OCI-LY1 (cell line): ENCODE data around the gene KRT4.

ENCODE experiments used
- EZH2 ChIP-seq: fragments of 200-600 bp; sonication (generic), shearing (Covaris generic); IDR thresholded peaks from 2 replicates; pipeline ENCODE4 v1.8.0; 2017; ENCODE audit warnings: borderline replicate concordance, mixed run types, mild to moderate bottlenecking, antibody characterized with exemption, low read length, moderate library complexity, mixed read lengths
- TF ChIP-seq, protein P1 (sequence below): fragments of 200-600 bp; sonication (generic), shearing (Covaris generic); IDR thresholded peaks from 2 replicates; pipeline ENCODE4 v1.5.1; 2017; ENCODE audit warnings: mild to moderate bottlenecking, antibody characterized with exemption, low read length, moderate library complexity, mixed read lengths

DNA sequence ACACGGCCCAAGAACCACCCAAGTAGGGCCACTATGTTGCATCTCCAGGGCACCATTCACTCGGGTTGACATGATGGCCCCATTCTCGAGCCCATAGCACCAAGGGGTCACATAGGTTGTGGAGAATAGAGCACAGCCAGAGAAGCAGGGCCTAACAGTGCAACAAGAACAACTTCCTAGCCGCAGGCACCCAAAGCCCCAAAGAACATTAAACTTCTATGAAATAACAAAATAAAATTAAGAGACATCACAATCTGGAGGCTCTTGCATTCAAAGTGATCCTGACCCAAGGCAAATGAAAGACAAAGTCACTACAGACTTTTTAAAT is 1.9 kb downstream of the KRT4 start:
- TF ChIP-seq, protein P1, sequence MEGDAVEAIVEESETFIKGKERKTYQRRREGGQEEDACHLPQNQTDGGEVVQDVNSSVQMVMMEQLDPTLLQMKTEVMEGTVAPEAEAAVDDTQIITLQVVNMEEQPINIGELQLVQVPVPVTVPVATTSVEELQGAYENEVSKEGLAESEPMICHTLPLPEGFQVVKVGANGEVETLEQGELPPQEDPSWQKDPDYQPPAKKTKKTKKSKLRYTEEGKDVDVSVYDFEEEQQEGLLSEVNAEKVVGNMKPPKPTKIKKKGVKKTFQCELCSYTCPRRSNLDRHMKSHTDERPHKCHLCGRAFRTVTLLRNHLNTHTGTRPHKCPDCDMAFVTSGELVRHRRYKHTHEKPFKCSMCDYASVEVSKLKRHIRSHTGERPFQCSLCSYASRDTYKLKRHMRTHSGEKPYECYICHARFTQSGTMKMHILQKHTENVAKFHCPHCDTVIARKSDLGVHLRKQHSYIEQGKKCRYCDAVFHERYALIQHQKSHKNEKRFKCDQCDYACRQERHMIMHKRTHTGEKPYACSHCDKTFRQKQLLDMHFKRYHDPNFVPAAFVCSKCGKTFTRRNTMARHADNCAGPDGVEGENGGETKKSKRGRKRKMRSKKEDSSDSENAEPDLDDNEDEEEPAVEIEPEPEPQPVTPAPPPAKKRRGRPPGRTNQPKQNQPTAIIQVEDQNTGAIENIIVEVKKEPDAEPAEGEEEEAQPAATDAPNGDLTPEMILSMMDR = no peak
- no peak for TF ChIP-seq EZH2
